ENCODE data around the gene LRRC73. TPM values are rescaled to one million over a fixed set of nuclear protein-coding genes. Genes with fewer than 3 reads are reported as not detected.

Gene LRRC73
- total RNA-seq, 1 experiment from 2014 or later: 0.58 TPM

DNA sequence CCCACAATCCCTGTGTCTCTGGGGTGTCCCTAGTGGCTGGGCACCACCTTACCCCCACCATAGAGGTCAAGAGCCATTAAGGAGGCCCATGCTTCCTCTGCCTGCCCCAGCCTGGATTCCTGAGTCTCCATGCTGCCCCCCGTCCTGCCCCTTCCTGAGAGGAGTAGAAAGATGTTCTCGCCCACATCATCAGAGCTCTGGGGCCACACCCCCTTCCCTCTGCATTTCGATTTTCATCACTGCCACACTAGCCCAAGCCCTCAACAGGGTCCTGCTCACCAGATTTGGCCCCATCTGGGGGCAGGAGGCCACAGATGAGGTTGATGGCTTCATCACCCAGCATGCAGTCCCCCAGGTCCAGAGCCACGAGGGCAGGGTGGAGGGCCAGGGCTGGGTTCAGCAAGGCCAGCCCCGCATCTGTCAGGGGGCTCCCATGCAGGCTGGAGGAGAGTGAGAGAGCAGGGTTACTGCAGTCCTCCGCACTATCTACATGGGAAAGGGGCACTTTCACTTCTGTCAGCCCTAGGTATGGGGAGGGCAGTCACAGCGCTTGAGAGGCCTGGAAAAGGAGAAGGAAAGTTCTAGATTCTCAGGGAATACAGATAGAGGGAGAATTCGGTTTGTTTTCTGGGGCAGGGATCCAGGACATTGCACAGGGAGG, 1.5 kb downstream of the LRRC73 start:
- intact Hi-C loops (cut with micrococcal nuclease; ENCODE audit: unreplicated experiment): loop anchor here (10.0 kb wide), 1 partner anchor 244 kb away; no protein-coding TSS in a partner anchor
- DNase-seq (ENCODE audit: low spot score): no peak
- Histone ChIP-seq H3K9me3 (ENCODE audit: low read depth, low read length, poor library complexity, severe bottlenecking) (no peaks in the 10 kb centered on the region), H3K27me3 (replicated peaks; ENCODE audit: insufficient read depth, low read depth, low read length, poor library complexity) (no peaks in the 10 kb centered on the region), H3K4me1 (ENCODE audit: insufficient read depth, low read length, poor library complexity, severe bottlenecking) (no peaks in the 10 kb centered on the region), H3K4me3 (ENCODE audit: low read depth, low read length, poor library complexity, severe bottlenecking) (peak overlapping the region; percentile 78), H3K27ac (ENCODE audit: low read depth, low read length, poor library complexity, severe bottlenecking) (no peak overlapping the region), H3K36me3 (ENCODE audit: insufficient read depth, low read length, poor library complexity, severe bottlenecking) (peaks cover 34% of the 10 kb centered on the region)
- CTCF ChIA-PET: no interaction called here
- BruUV-seq (replicated peaks): no TSS peak
- TF ChIP-seq, protein P1, sequence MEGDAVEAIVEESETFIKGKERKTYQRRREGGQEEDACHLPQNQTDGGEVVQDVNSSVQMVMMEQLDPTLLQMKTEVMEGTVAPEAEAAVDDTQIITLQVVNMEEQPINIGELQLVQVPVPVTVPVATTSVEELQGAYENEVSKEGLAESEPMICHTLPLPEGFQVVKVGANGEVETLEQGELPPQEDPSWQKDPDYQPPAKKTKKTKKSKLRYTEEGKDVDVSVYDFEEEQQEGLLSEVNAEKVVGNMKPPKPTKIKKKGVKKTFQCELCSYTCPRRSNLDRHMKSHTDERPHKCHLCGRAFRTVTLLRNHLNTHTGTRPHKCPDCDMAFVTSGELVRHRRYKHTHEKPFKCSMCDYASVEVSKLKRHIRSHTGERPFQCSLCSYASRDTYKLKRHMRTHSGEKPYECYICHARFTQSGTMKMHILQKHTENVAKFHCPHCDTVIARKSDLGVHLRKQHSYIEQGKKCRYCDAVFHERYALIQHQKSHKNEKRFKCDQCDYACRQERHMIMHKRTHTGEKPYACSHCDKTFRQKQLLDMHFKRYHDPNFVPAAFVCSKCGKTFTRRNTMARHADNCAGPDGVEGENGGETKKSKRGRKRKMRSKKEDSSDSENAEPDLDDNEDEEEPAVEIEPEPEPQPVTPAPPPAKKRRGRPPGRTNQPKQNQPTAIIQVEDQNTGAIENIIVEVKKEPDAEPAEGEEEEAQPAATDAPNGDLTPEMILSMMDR (conservative IDR thresholded peaks at IDR 0.05; ENCODE audit: low read depth, low read length): no peak
- TF ChIP-seq EZH2 (IDR thresholded peaks at IDR 0.05; ENCODE audit: borderline replicate concordance, low read depth, low read length, poor library complexity, severe bottlenecking): no peak
- POLR2A ChIA-PET (ENCODE audit: low non-redundant PET): no interaction called here

- TF ChIP-seq, protein P1 (conservative IDR thresholded peaks at IDR 0.05; ENCODE audit: low read depth, low read length): peak; percentile 94
- TF ChIP-seq EZH2 (IDR thresholded peaks at IDR 0.05; ENCODE audit: borderline replicate concordance, low read depth, low read length, poor library complexity, severe bottlenecking): no peak
- POLR2A ChIA-PET (ENCODE audit: low non-redundant PET): interaction anchor here (0.6 kb wide), 1 partner anchor 46 kb away, joined by 4 read pairs; no protein-coding TSS in a partner anchor
- Histone ChIP-seq H3K4me3 (ENCODE audit: low read depth, low read length, poor library complexity, severe bottlenecking) (no peak overlapping the region), H3K9me3 (ENCODE audit: low read depth, low read length, poor library complexity, severe bottlenecking) (no peaks in the 10 kb centered on the region), H3K36me3 (ENCODE audit: insufficient read depth, low read length, poor library complexity, severe bottlenecking) (peaks cover 28% of the 10 kb centered on the region), H3K27ac (ENCODE audit: low read depth, low read length, poor library complexity, severe bottlenecking) (no peak overlapping the region), H3K4me1 (ENCODE audit: insufficient read depth, low read length, poor library complexity, severe bottlenecking) (no peaks in the 10 kb centered on the region), H3K27me3 (replicated peaks; ENCODE audit: insufficient read depth, low read depth, low read length, poor library complexity) (no peaks in the 10 kb centered on the region)
- CTCF ChIA-PET: interaction anchor here (0.9 to 1.4 kb wide), 5 partner anchors 15 to 277 kb away, joined by 3 to 10 read pairs (median 4); partner anchors contain the start of genes DLK2 and DNPH1
- intact Hi-C loops (cut with micrococcal nuclease; ENCODE audit: unreplicated experiment): loop anchor here (1.0 to 10.0 kb wide), 3 partner anchors 51 to 242 kb away; no protein-coding TSS in a partner anchor
- BruUV-seq (replicated peaks): no TSS peak
- peak; percentile 83 for DNase-seq (ENCODE audit: low spot score)
Observed at GRCh38 chr6:43506667-43507471, 3.3 kb downstream of the LRRC73 start.

- peaks cover 27% of the 10 kb centered on the region for H3K36me3 ChIP-seq (ENCODE audit: insufficient read depth, low read length, poor library complexity, severe bottlenecking)
- no peak overlapping the region for H3K4me3 ChIP-seq (ENCODE audit: low read depth, low read length, poor library complexity, severe bottlenecking)
- intact Hi-C loops (cut with micrococcal nuclease; ENCODE audit: unreplicated experiment): loop anchor here (1.0 to 10.0 kb wide), 3 partner anchors 50 to 241 kb away; no protein-coding TSS in a partner anchor
- H3K27me3 ChIP-seq (replicated peaks; ENCODE audit: insufficient read depth, low read depth, low read length, poor library complexity): no peaks in the 10 kb centered on the region
- BruUV-seq (replicated peaks): TSS peak; percentile 49
- no peaks in the 10 kb centered on the region for H3K9me3 ChIP-seq (ENCODE audit: low read depth, low read length, poor library complexity, severe bottlenecking)
- ChIA-PET CTCF (interaction anchor here (0.5 to 1.4 kb wide), 9 partner anchors 14 to 334 kb away, joined by 3 to 10 read pairs (median 5); partner anchors contain the start of genes DLK2 and DNPH1), POLR2A (ENCODE audit: low non-redundant PET) (interaction anchor here (0.6 kb wide), 1 partner anchor 695 kb away, joined by 3 read pairs; no protein-coding TSS in a partner anchor)
- no peak overlapping the region for H3K27ac ChIP-seq (ENCODE audit: low read depth, low read length, poor library complexity, severe bottlenecking)
- TF ChIP-seq, protein P1 (conservative IDR thresholded peaks at IDR 0.05; ENCODE audit: low read depth, low read length): no peak
- TF ChIP-seq EZH2 (IDR thresholded peaks at IDR 0.05; ENCODE audit: borderline replicate concordance, low read depth, low read length, poor library complexity, severe bottlenecking): no peak
- H3K4me1 ChIP-seq (ENCODE audit: insufficient read depth, low read length, poor library complexity, severe bottlenecking): no peaks in the 10 kb centered on the region
- DNase-seq (ENCODE audit: low spot score): no peak
Observed at GRCh38 chr6:43506171-43506570, 4.0 kb downstream of the LRRC73 start.

Measured in A673 (cell line).